ENCODE measurements around the gene VPS13C.
"Not testable (repeated sequence)": the region's sequence is repeated elsewhere in the genome, so short reads cannot be mapped to it uniquely, and the experiment has no call there.

Gene VPS13C

GRCh38 chr15:62027916-62028315 is 32.3 kb downstream of the VPS13C start:
- DNase-seq = no peak

- DNase-seq = no peak
These were observed 33.0 kb downstream of the VPS13C start for GRCh38 chr15:62027263-62027565.

GRCh38 chr15:62026487-62027262 is 33.6 kb downstream of the VPS13C start:
- no peak for DNase-seq

GRCh38 chr15:62021991-62022600 is 38.2 kb downstream of the VPS13C start:
- no peak for DNase-seq

GRCh38 chr15:62020576-62021160 is 39.6 kb downstream of the VPS13C start:
- DNase-seq = no peak

GRCh38 chr15:62005354-62005753 is 54.9 kb downstream of the VPS13C start:
- DNase-seq = not testable (repeated sequence)

- no peak for DNase-seq
These were observed 62.5 kb downstream of the VPS13C start for GRCh38 chr15:61997786-61998185.

GRCh38 chr15:61996056-61996635 is 64.1 kb downstream of the VPS13C start:
- no peak for DNase-seq

- no peak for DNase-seq
These were observed 66.0 kb downstream of the VPS13C start for GRCh38 chr15:61994216-61994615.

- DNase-seq = no peak
These were observed 67.7 kb downstream of the VPS13C start for GRCh38 chr15:61992518-61992917.

GRCh38 chr15:61989667-61990066 is 70.6 kb downstream of the VPS13C start:
- no peak for DNase-seq

- DNase-seq = no peak
These were observed 72.4 kb downstream of the VPS13C start for GRCh38 chr15:61987824-61988223.

- DNase-seq = no peak
These were observed 77.2 kb downstream of the VPS13C start for GRCh38 chr15:61983081-61983480.

GRCh38 chr15:61978225-61978624 is 82.0 kb downstream of the VPS13C start:
- no peak for DNase-seq

GRCh38 chr15:61974759-61975158 is 85.5 kb downstream of the VPS13C start:
- no peak for DNase-seq

- no peak for DNase-seq
These were observed 86.1 kb downstream of the VPS13C start for GRCh38 chr15:61974118-61974517.

GRCh38 chr15:61951949-61952348 is 108.3 kb downstream of the VPS13C start:
- no peak for DNase-seq

GRCh38 chr15:61946778-61947177 is 113.5 kb downstream of the VPS13C start:
- DNase-seq = no peak

- no peak for DNase-seq
These were observed 116.3 kb downstream of the VPS13C start for GRCh38 chr15:61943992-61944391.

- DNase-seq = no peak
These were observed 122.0 kb downstream of the VPS13C start for GRCh38 chr15:61938249-61938648.

GRCh38 chr15:61936528-61937195 is 123.6 kb downstream of the VPS13C start:
- no peak for DNase-seq

- no peak for DNase-seq
These were observed 124.8 kb downstream of the VPS13C start for GRCh38 chr15:61935493-61935892.

- DNase-seq = no peak
These were observed 130.8 kb downstream of the VPS13C start for GRCh38 chr15:61929452-61929851.

- no peak for DNase-seq
These were observed 137.1 kb downstream of the VPS13C start for GRCh38 chr15:61923173-61923572.

Data from activated CD4-positive, alpha-beta T cell treated with anti-CD3 and anti-CD28 coated beads, Interleukin-2, amount 50 U/mL, for 4 hours (primary cell).